ENCODE results near the gene PACRG.

PACRG gene

GRCh38 chr6:163354761-163355425, 627.1 kb downstream of the PACRG start:
- TF ChIP-seq FOXM1 (IDR thresholded peaks at IDR 0.05; ENCODE audit: borderline replicate concordance, low read depth) (no peak), TAF1 (IDR thresholded peaks at IDR 0.05; ENCODE audit: low read depth) (no peak), RAD21 (IDR thresholded peaks at IDR 0.05; ENCODE audit: low read depth) (no peak), TEAD4 (IDR thresholded peaks at IDR 0.05) (no peak), CEBPB (IDR thresholded peaks at IDR 0.05) (no peak), NFIC (IDR thresholded peaks at IDR 0.05) (no peak), MAX (IDR thresholded peaks at IDR 0.05) (no peak), ZBTB7A (IDR thresholded peaks at IDR 0.05; ENCODE audit: low read depth) (no peak), EP300 (IDR thresholded peaks at IDR 0.05; ENCODE audit: borderline replicate concordance) (no peak), YY1 (IDR thresholded peaks at IDR 0.05; ENCODE audit: low read depth) (no peak), TCF12 (IDR thresholded peaks at IDR 0.05; ENCODE audit: low read depth) (no peak), CREB1 (IDR thresholded peaks at IDR 0.05; ENCODE audit: low read depth) (no peak), EGR1 (IDR thresholded peaks at IDR 0.05) (no peak)
- TF ChIP-seq, protein P1, sequence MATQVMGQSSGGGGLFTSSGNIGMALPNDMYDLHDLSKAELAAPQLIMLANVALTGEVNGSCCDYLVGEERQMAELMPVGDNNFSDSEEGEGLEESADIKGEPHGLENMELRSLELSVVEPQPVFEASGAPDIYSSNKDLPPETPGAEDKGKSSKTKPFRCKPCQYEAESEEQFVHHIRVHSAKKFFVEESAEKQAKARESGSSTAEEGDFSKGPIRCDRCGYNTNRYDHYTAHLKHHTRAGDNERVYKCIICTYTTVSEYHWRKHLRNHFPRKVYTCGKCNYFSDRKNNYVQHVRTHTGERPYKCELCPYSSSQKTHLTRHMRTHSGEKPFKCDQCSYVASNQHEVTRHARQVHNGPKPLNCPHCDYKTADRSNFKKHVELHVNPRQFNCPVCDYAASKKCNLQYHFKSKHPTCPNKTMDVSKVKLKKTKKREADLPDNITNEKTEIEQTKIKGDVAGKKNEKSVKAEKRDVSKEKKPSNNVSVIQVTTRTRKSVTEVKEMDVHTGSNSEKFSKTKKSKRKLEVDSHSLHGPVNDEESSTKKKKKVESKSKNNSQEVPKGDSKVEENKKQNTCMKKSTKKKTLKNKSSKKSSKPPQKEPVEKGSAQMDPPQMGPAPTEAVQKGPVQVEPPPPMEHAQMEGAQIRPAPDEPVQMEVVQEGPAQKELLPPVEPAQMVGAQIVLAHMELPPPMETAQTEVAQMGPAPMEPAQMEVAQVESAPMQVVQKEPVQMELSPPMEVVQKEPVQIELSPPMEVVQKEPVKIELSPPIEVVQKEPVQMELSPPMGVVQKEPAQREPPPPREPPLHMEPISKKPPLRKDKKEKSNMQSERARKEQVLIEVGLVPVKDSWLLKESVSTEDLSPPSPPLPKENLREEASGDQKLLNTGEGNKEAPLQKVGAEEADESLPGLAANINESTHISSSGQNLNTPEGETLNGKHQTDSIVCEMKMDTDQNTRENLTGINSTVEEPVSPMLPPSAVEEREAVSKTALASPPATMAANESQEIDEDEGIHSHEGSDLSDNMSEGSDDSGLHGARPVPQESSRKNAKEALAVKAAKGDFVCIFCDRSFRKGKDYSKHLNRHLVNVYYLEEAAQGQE (IDR thresholded peaks at IDR 0.05; ENCODE audit: low read depth): no peak
- TF ChIP-seq, protein P2, sequence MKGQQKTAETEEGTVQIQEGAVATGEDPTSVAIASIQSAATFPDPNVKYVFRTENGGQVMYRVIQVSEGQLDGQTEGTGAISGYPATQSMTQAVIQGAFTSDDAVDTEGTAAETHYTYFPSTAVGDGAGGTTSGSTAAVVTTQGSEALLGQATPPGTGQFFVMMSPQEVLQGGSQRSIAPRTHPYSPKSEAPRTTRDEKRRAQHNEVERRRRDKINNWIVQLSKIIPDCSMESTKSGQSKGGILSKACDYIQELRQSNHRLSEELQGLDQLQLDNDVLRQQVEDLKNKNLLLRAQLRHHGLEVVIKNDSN (IDR thresholded peaks at IDR 0.05): no peak

DNA sequence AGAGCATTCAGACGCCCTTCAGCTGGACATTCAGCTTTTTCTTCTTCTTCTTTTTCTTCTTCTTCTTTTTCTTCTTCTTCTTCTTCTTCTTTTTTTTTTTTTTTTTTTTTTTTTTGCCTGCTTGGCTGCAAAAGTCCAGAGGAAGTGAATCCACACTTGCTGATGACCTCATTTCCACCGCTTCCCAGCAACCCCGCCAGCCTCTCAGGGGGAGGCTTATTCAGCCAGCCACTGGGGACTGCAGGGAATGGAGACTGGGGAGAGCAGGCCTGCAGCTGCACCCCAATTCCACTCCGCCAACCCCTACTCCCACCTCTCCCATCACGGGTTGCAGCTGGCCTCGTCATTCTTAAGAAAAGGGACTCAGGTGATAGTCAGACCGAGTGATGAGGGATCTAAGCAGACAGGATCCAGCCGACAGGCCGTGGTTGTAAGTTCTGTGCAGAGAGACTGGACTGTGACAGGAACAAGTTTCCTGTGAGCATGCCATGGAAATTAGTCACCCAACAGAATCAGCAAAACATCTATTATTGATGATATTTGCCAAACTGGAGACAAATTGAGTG, 627.7 kb downstream of the PACRG start:
- TF ChIP-seq, protein P1 (IDR thresholded peaks at IDR 0.05; ENCODE audit: low read depth): no peak
- no peak for TF ChIP-seq EP300 (IDR thresholded peaks at IDR 0.05; ENCODE audit: borderline replicate concordance)
- no peak for TF ChIP-seq NFIC (IDR thresholded peaks at IDR 0.05)
- no peak for TF ChIP-seq CEBPB (IDR thresholded peaks at IDR 0.05)
- no peak for TF ChIP-seq CREB1 (IDR thresholded peaks at IDR 0.05; ENCODE audit: low read depth)
- no peak for TF ChIP-seq FOXM1 (IDR thresholded peaks at IDR 0.05; ENCODE audit: borderline replicate concordance, low read depth)
- TF ChIP-seq, protein P2 (IDR thresholded peaks at IDR 0.05): no peak
- no peak for TF ChIP-seq MAX (IDR thresholded peaks at IDR 0.05)
- TF ChIP-seq TCF12 (IDR thresholded peaks at IDR 0.05; ENCODE audit: low read depth): no peak
- TF ChIP-seq ZBTB7A (IDR thresholded peaks at IDR 0.05; ENCODE audit: low read depth): no peak
- TF ChIP-seq YY1 (IDR thresholded peaks at IDR 0.05; ENCODE audit: low read depth): no peak
- no peak for TF ChIP-seq TEAD4 (IDR thresholded peaks at IDR 0.05)
- TF ChIP-seq TAF1 (IDR thresholded peaks at IDR 0.05; ENCODE audit: low read depth): no peak
- no peak for TF ChIP-seq RAD21 (IDR thresholded peaks at IDR 0.05; ENCODE audit: low read depth)
- no peak for TF ChIP-seq EGR1 (IDR thresholded peaks at IDR 0.05)

GRCh38 chr6:163356324-163356723, 628.5 kb downstream of the PACRG start:
- TF ChIP-seq EGR1 (IDR thresholded peaks at IDR 0.05): no peak
- no peak for TF ChIP-seq CREB1 (IDR thresholded peaks at IDR 0.05; ENCODE audit: low read depth)
- no peak for TF ChIP-seq TCF12 (IDR thresholded peaks at IDR 0.05; ENCODE audit: low read depth)
- TF ChIP-seq NFIC (IDR thresholded peaks at IDR 0.05): no peak
- no peak for TF ChIP-seq CEBPB (IDR thresholded peaks at IDR 0.05)
- TF ChIP-seq, protein P2 (IDR thresholded peaks at IDR 0.05): no peak
- no peak for TF ChIP-seq YY1 (IDR thresholded peaks at IDR 0.05; ENCODE audit: low read depth)
- no peak for TF ChIP-seq EP300 (IDR thresholded peaks at IDR 0.05; ENCODE audit: borderline replicate concordance)
- no peak for TF ChIP-seq TAF1 (IDR thresholded peaks at IDR 0.05; ENCODE audit: low read depth)
- TF ChIP-seq RAD21 (IDR thresholded peaks at IDR 0.05; ENCODE audit: low read depth): no peak
- TF ChIP-seq, protein P1 (IDR thresholded peaks at IDR 0.05; ENCODE audit: low read depth): no peak
- no peak for TF ChIP-seq FOXM1 (IDR thresholded peaks at IDR 0.05; ENCODE audit: borderline replicate concordance, low read depth)
- no peak for TF ChIP-seq MAX (IDR thresholded peaks at IDR 0.05)
- no peak for TF ChIP-seq TEAD4 (IDR thresholded peaks at IDR 0.05)

Data from Ishikawa (cell line).